Suppressor macrophage (primary cell): Measurements from ENCODE around the gene FBXO31.

Experiments used
- DNase-seq, 4 experiments: peaks; one replicate each; pipeline ENCODE4 v3.0.0-alpha.2; 2020 to 2022
- total RNA-seq, 17 experiments: gene quantifications; one replicate each; lab custom pipeline; 2026; ENCODE audit warnings: mixed read lengths in 6 of 17, inconsistent platforms in 3 of 17; lab: John Stamatoyannopoulos, UW

FBXO31 gene, protein sequence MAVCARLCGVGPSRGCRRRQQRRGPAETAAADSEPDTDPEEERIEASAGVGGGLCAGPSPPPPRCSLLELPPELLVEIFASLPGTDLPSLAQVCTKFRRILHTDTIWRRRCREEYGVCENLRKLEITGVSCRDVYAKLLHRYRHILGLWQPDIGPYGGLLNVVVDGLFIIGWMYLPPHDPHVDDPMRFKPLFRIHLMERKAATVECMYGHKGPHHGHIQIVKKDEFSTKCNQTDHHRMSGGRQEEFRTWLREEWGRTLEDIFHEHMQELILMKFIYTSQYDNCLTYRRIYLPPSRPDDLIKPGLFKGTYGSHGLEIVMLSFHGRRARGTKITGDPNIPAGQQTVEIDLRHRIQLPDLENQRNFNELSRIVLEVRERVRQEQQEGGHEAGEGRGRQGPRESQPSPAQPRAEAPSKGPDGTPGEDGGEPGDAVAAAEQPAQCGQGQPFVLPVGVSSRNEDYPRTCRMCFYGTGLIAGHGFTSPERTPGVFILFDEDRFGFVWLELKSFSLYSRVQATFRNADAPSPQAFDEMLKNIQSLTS
- total RNA-seq: 2.4 to 18.8 (median 9.5) reads per million in 17 experiments

DNA sequence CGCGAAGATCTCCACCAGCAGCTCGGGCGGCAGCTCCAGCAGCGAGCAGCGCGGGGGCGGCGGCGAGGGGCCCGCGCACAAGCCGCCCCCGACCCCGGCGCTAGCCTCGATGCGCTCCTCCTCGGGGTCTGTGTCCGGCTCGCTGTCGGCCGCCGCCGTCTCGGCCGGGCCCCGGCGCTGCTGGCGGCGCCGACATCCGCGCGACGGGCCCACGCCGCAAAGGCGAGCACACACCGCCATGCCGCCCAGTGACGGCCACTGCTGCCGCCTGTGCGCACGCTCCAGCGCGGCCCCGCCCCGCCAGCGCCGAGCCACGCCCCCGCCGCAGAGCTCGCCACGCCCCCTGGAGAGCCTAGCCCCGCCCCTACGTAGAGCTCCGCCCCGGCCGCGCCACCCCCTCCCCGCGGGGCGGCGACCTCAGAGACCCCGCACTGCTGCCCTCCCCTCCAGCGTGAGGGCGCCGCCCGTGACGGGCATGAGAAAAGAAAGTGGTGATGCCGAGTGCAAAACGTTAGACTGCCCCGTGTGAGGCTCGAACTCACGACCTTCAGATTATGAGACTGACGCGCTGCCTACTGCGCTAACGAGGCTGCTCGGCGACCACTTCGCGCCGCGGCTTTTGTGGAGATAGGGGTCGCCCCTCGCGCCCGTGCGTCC lies at the start of gene FBXO31:
Gene FBXO31 (minus strand): TSS at position 272 of the 657 bp plus-strand sequence. CDS start 32 bp downstream, at position 240.
- peak; percentile 92 to 97 (median 95) for DNase-seq

DNA sequence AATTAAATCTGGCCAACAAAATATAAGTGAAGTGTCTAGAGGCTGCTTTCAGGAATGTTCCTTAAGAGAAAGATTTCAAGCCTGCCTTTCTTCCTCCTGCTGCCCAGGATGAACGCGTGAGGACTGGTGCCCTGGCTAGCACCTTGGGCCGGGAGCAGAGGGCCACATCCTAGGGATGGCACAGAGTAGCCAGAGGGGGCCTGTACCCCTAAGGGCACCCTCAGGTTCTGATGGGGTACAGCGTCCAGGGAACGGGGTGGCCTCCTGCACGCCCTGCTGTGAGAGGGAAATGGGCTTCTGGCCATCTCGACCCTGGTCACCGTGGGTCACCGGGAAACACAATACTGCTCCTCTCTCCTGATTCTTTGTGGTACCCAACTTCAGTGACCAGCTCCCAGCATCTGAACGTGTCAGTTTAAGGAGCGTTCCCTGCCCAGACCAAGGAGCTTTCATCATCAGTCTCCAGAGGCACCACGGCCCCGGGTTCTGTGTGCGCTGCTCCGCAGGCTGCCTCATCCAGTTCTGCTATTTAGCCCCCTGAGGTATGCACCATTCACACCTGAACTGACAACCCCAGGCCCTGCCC lies 48.8 kb upstream of the FBXO31 start:
- no peak for DNase-seq

DNA sequence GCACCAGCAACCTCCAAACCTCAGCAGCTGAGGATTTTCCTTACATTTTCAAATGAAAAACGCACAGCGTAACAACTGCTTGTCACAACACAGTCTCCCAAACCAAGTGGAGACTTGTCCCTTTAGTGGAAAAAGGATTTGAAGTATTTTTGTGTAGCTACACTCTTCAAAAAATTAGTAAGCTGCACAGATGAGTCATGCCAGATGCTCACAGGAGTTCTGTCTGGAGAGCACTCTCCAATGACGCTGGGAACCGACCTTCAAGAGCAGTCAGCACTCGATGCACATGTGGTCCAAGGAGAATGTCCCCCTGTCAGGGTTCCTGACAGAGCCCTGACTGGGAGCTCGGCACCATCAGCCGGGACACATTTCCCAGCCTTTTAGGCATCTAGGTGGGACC lies 48.4 kb upstream of the FBXO31 start:
- DNase-seq: no peak

DNA sequence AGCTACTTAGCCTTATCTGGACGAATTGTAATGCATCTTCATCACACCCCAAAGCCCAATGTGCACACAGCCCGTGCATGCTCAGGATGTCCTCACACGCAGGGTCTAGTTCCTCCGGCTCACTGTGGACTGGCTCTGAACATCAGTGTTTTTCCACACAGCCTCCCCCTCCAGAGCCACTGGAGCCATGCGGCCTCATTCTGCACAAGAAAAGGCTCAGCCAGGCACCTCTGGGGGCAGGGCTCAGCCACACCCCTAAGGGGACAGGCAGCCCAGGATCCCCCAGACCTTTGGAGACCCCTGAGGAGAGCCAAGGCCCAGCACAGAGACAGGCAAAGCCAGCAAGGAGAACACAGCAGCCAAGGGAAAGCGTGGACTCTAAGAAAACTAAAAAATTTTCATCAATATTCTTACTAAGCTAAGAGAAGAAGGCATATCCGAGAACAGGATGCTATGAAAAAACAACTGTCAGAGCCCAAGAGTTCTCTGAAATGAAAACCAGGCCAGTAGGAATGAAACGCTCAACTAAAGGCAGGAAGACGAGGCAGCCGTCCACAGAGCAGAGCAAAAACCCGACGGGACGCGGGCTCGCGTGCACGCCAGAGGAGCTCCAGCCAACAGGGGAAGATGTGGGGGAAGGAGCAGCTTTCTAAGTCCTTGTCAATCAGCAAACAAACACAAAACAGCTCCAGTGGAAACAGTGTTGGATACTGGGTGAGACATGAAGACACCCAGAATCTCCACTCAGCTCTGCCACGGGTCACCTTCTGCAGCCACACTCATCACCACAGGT lies 43.0 kb upstream of the FBXO31 start:
- no peak for DNase-seq

DNA sequence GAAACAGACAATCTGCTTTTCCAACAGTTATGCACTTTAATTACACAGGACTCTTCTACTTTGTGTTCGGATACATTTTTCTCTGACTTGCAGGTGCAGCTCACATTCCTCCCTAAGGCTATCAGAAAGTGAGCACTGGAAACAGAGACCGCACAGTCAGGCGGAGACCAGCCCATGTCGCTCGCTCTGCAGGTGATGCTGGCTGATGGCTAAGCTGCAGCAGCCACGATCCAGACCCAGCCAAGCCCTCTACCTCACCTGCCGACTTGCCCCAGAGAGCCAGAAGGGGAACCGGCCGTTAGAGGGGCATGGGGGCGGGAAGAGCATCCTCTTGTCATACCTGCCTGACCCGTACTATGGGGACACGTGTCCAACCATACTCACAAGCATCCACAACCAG lies 42.4 kb upstream of the FBXO31 start:
- no peak for DNase-seq

DNA sequence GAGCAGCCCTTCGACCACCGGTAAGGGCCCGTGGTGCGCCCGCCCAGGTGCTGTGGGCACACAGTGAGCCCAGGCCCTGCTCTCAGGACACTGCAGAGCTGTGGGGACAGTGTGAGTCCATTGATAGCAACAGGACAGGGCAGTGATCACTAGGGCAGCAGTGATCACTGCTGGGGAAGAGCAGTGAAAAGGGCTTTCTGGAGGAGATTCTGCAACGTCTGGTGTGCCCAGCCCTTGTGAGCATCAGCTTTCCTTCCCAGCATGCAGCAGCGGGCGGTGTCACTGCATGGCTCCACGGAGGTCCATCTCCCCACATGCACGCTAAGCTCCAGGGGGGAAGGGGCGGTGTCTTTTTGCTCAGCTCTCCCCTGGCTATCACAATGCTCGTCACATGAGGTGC lies 40.7 kb upstream of the FBXO31 start:
- DNase-seq: no peak

DNA sequence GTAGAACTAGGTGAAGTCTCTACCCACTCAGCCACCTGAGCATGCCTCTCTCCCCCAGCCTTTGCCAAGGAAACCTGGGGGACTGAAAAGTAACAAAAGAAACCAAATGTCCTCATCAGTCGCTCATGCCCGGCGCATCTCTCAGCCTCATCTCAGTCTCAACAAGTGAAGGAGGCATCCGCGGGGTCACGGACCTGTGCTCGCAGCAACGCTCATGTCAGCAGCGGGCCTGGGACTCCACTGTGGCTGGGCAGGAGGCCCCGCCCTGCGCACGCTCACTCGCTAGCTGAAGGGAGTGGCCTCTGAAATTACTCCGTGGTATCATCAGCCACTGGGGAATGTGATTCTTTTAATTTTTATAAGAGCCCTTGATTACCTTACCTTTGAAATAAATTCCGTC lies 39.9 kb upstream of the FBXO31 start:
- no peak for DNase-seq

DNA sequence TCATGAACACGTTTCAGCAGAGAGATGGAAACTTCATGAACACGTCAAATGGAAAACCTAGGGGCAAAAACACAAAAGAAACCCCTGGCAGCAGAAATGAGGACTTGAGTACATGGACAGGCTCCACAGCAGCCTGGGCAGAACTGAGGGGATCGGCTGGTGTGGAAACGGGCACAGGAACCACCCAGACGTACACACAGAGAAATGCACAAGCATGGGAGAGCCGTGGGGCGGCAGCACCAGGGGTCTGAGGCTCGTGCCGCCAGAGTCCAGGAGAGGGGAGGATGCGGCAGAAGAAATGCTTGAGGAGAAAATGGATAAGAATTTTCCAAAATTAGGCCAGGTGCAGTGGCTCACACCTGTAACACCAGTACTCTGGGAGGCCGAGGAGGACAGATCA lies 38.5 kb upstream of the FBXO31 start:
- DNase-seq: no peak

DNA sequence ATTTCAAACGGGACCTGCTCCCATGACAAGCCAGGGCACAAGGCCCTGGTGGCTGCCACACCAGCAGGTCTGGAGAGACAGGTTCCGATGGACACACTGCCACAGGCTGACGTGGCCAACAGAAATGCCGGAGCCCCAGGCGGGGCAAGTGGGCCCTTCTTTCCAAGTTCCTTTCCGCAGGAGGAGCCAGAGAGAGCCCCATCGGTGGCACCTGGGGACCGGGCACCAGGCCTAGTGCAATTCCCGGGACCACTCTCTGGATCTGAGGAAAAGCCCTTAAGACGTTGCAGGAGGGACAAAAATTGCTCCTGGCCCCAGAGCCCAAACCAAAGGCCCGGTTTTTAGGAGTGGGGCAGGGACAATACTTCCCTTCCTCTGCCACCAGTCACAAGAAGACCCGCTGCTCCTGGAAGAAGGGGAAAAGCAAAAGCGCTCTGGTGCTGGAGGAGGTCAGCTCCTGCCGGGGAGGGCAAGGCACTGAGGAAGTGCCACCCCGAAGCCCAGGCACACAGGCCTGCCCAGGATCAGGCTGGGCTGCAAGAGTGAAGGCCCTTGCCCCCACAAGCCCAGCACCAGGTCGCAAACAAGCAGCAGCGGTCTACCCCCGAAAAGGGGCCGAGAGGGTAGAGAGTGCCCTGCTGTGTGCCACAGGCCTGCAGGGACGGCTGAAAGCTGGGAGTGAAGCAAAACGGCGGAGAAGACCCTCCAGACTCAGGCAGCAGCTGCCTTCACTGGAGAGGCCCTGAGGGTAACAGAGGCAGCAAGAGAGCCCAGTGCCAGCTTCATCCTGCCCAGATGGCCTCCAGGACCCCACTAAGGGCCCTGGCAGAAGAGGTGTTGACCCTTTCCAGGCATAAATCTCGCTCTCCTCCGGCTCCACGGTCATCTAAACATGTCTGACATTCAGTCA lies 37.7 kb upstream of the FBXO31 start:
- DNase-seq: no peak

DNA sequence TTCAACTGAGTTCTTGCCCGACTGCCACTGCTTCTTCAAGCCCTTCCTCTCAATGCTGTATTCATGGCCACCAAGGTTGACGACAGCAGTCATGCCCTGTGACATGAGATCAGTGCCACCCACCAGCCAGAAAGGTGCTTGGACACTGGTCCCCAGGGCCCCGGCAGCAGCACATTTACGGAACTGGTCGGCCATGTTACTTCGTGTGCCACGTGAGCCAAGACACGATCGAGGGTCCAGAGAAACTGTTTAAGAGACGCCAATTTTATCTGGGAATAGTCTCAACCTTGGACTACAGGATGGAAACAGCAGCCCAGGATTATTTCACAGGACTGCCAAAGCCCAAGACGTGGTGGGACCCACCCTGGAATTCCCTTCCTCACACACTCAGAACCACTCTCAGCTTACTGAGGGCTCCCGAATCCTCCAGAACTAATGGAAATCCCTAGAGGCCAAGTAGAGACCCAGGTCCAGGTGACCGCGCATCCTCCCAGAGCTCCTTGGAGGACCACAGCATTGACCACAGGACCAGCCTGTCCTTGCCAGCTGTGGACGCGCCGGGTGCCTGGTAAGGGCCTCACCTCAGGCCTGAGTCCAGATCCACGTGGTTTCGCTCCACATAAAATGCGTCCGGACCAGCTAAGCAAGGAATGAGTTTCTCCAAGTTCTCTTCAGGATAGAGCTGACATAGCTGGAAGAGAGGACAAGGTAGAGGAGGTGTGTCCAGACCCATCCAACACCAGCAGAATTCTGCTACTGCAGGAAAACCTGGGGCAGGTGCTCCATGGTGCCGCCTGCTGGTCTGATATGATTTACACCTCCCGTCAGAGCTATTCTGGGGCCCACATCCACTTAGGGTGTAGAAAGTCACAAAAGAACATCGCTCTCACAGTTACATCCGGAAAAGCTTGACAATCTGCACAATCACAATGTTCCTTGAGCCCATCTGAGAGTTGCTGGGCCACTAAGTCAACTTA lies 36.7 kb upstream of the FBXO31 start:
- DNase-seq: no peak

DNA sequence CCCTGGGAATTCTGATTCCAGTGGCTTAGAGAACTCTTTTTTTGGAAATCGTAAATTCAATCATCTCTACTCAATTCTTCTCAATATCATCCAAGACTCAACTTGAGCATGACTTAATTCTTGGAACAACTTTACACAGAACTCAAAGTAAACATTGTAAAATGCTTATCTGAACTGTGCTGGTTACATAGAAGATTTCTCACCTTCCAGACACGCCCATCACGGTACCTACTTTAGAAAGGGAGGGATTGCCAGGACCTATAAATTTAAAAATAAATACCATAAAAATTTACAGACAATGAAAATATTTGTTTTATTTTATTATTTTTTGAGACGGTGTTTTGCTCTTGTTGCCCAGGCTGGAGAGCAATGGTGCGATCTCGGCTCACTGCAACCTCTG lies 35.1 kb upstream of the FBXO31 start:
- no peak for DNase-seq

DNA sequence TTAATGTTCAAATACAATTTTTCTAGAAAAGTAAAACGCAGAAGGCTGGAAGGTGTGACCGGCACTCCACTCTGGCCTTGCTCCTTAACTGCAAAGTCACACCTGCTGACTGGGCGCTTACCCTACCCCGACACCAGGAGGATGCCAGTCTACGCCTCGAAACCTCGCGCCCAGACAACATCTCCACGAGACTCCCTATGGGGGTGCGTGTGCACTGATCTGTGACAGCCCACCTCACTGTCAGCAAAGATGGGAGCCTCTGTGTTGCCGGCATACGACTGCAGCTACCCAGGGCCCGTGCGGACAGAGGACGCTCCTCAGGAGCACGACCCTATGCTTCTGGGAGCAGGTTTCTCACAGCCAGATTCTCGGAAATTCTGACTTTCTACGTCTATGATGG lies 34.6 kb upstream of the FBXO31 start:
- DNase-seq: no peak

DNA sequence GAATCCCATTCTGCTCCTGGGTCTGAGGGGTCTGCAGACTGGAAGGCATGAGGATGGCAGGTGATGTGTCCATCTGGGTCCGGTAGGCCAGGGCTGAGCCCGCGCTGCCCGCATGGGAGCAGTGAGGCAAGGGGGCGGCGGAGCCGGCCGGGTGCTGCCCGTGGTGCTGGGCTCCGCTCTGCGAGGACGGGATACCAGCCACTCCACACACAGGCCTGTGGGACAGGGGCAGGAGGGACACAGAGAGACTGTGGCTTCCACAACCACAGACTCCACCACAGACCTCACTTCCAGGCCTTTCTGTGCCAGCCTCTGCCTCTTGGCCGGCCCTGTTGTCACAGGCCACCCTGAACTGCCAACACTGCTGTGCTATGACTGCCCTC lies 33.9 kb upstream of the FBXO31 start:
- no peak for DNase-seq

DNA sequence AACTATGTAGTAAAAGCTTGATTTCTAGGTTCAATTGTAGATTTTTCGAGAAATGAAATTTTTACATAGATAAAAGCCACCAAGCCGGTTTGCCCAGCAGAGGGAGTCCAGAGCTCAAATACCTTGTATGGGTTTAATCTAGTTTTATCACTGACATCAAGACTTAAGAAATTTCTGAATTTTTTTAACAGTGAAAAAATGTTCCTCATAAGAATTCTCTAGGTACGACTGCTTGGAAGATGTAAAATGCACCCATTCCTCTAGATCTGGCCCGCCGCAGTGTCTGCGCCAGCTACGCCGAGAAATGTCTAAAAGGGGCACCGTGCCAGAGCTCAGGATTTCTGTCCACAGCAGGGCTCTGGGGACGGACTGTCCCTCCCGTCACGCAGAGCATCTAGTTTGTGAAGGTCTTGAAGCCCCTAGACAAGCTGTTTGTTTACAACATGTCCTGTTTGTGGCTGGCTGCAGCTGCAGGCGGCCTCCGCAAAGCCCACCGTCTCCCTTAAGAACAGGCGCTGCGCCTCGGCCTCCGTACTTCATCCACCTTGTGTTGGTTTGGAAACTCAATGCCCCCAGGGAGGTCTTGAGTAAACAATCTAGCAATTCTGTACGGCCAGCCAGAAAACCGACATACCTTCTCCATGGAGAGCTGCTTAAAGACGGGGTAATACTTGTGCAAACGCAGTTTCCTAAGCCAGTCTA lies 33.4 kb upstream of the FBXO31 start:
- peak; percentile 53 to 70 (median 60) for DNase-seq

DNA sequence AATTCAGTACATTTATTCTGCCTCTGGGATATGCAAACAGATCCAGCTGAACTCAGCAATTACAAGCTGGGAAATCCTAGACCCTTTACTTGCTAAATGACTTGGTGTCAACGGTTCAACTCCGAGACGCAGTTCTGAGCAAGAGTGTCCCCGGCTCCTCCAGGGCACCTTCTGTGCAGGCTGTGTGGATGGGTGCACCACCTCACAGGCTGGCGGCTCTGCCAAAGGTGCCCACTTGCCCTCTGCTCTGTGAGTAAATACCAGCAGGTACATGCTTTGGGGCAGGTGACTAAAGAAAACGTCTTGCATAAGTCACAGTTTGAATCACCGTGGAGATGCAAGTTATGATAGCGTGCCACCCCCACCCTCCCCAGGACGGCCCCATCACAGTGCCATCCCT lies 31.9 kb upstream of the FBXO31 start:
- DNase-seq: no peak

DNA sequence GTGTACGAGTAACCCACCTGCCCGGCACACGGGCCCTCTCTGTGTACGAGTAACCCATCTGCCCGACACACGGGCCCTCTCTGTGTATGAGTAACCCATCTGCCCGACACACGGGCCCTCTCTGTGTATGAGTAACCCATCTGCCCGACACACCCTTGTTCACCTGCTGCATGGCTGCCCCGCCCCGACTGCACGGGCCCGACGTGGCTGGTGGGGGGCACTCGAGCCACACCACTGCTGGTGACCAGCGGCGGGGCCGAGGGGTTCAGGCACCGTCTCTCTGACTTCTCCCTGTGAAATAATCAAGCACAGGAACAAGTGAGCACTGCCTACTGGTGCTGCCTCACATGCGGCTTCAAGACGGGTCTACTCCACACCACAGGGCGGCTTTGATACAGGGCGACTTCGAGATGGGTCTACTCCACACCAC lies 30.7 kb upstream of the FBXO31 start:
- DNase-seq: no peak

DNA sequence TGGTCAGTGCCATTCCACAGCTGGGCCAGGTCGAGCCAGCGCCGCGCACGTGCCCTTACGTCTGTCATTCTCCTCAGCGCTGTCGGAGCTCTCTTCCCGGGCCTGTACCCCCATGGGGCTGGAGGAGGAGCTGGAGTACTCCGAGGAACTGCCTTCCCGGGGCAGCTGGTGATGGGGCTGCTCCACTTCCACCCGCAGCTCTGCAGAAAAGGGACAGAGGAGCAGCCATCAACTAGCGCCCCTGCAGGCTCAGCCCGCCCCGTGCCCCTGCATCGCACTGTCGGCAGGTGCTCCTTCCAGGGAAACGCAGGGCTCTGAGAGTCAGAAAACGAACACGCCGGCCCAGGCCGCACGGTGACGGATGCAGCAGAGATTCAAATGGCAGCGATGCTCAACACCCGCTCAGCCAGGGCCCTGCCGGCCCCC lies 29.4 kb upstream of the FBXO31 start:
- DNase-seq: no peak

DNA sequence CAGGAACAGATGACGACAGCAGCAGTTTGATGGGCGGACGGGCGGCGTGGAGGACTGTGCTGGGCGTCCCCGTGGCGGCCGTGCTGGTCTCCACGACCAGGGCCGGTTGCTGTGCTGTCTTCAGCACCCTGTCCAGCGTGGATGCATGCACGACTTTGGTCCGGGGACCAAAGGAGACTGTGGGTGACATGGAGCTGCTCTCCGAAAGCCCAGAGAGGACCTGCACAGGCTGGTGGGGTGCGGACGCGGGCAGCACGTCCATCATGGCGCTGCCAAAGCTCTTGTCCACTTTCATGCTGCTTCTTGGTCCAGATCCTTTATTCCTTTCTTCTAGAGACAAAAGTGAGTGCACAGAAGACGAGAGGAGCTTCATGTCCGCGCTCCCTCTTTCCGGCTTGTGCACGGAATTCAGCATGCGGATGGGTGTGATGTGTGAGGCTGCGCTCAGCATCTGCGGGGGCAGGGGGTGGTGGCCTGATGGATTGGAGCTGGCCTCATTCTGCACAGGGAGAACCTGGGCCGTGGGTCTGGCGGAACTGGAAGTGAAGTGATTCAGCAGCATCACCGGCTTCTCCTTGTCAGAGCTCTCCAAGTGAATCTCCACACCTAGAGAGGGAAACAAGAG lies 28.9 kb upstream of the FBXO31 start:
- DNase-seq: no peak
